HG02938 (cell line): ENCODE data around the gene FAM50B.

Source experiments
- ATAC-seq: cut with Tn5 transposase; IDR thresholded peaks from one replicate; pipeline ENCODE4 v1.9.1; 2021; ENCODE audit warnings: mild to moderate bottlenecking, moderate library complexity; ENCODE audit not compliant: unreplicated experiment

The FAM50B gene

GRCh38 chr6:3848925-3849605 lies at the start of gene FAM50B:
FAM50B (plus strand) TSS chr6:3849373; CDS start chr6:3849812, 439 bp downstream.
- ATAC-seq, result peak; percentile 92

GRCh38 chr6:3799719-3800118 lies 49.5 kb upstream of the FAM50B start:
- ATAC-seq, result no peak

GRCh38 chr6:3800850-3801591 lies 48.2 kb upstream of the FAM50B start:
- ATAC-seq, result no peak

- no peak for ATAC-seq
Measured at GRCh38 chr6:3801960-3802359, 47.2 kb upstream of the FAM50B start.

- ATAC-seq, result peak; percentile 43
Measured at GRCh38 chr6:3803627-3804468, 45.3 kb upstream of the FAM50B start.

GRCh38 chr6:3804964-3805363 lies 44.2 kb upstream of the FAM50B start:
- ATAC-seq, result no peak

GRCh38 chr6:3805448-3806123 lies 43.6 kb upstream of the FAM50B start:
- no peak for ATAC-seq

GRCh38 chr6:3806169-3806922 lies 42.8 kb upstream of the FAM50B start:
- no peak for ATAC-seq

- no peak for ATAC-seq
Measured at GRCh38 chr6:3808199-3808598, 41.0 kb upstream of the FAM50B start.

GRCh38 chr6:3808759-3809514 lies 40.2 kb upstream of the FAM50B start:
- no peak for ATAC-seq

- no peak for ATAC-seq
Measured at GRCh38 chr6:3809515-3809891, 39.7 kb upstream of the FAM50B start.

- ATAC-seq, result no peak
Measured at GRCh38 chr6:3809982-3810381, 39.2 kb upstream of the FAM50B start.

- ATAC-seq, result no peak
Measured at GRCh38 chr6:3811191-3811590, 38.0 kb upstream of the FAM50B start.

GRCh38 chr6:3812596-3812995 lies 36.6 kb upstream of the FAM50B start:
- no peak for ATAC-seq

- ATAC-seq, result no peak
Measured at GRCh38 chr6:3813150-3813780, 35.9 kb upstream of the FAM50B start.

GRCh38 chr6:3813918-3814317 lies 35.3 kb upstream of the FAM50B start:
- ATAC-seq, result no peak

- ATAC-seq, result no peak
Measured at GRCh38 chr6:3814539-3814938, 34.6 kb upstream of the FAM50B start.

GRCh38 chr6:3816251-3816650 lies 32.9 kb upstream of the FAM50B start:
- no peak for ATAC-seq
